ENCODE data around the gene RPL38. TPM values are rescaled to one million over a fixed set of nuclear protein-coding genes. Genes with fewer than 3 reads are reported as not detected.

Gene RPL38
- total and polyA plus RNA-seq, 2 donors (not counting 1 experiment from before 2014, with no cell fraction given) = 1,185 to 3,018 TPM

GRCh38 chr17:74251051-74251450 is 47.6 kb downstream of the RPL38 start:
- TF ChIP-seq, protein P1, sequence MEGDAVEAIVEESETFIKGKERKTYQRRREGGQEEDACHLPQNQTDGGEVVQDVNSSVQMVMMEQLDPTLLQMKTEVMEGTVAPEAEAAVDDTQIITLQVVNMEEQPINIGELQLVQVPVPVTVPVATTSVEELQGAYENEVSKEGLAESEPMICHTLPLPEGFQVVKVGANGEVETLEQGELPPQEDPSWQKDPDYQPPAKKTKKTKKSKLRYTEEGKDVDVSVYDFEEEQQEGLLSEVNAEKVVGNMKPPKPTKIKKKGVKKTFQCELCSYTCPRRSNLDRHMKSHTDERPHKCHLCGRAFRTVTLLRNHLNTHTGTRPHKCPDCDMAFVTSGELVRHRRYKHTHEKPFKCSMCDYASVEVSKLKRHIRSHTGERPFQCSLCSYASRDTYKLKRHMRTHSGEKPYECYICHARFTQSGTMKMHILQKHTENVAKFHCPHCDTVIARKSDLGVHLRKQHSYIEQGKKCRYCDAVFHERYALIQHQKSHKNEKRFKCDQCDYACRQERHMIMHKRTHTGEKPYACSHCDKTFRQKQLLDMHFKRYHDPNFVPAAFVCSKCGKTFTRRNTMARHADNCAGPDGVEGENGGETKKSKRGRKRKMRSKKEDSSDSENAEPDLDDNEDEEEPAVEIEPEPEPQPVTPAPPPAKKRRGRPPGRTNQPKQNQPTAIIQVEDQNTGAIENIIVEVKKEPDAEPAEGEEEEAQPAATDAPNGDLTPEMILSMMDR (conservative IDR thresholded peaks at IDR 0.05 in 1 of 2, IDR thresholded peaks at IDR 0.05 in 1 of 2; ENCODE audit: low read depth in 1 of 2, low read length in 2 of 2) = no peak
- TF ChIP-seq EZH2 (IDR thresholded peaks at IDR 0.05; ENCODE audit: low read length, missing control alignments) = no peak
- DNase-seq (ENCODE audit: low read depth in 2 of 2) = no peak
- Histone ChIP-seq H3K79me2 (ENCODE audit: control insufficient read depth, insufficient read depth, low read length) (no peaks in the 10 kb centered on the region), H4K20me1 (ENCODE audit: control insufficient read depth, extremely low read depth, insufficient read depth, low read length) (no peaks in the 10 kb centered on the region), H3K4me2 (ENCODE audit: extremely low read depth, insufficient read depth, low read length) (no peak overlapping the region), H2AFZ (ENCODE audit: low read length) (no peak overlapping the region), H3K4me3 (replicated peaks in 1 of 4; ENCODE audit: control extremely low read depth in 1 of 4, insufficient read depth in 1 of 4, low read depth in 3 of 4, low read length in 4 of 4) (no peak overlapping the region), H3K27ac (ENCODE audit: insufficient read depth, low read length) (no peak overlapping the region), H3K9me3 (ENCODE audit: control insufficient read depth, insufficient read depth, low read depth, low read length) (no peaks in the 10 kb centered on the region), H3K27me3 (ENCODE audit: control insufficient read depth, insufficient read depth, low read length) (no peaks in the 10 kb centered on the region), H3K4me1 (ENCODE audit: control insufficient read depth, extremely low read depth, insufficient read depth, low read length) (no peaks in the 10 kb centered on the region), H3K36me3 (ENCODE audit: control insufficient read depth, insufficient read depth, low read length) (no peaks in the 10 kb centered on the region), H3K9ac (ENCODE audit: insufficient read depth, low read length) (no peak overlapping the region)

GRCh38 chr17:74251569-74251968 is 48.1 kb downstream of the RPL38 start:
- Histone ChIP-seq H3K27me3 (ENCODE audit: control insufficient read depth, insufficient read depth, low read length) (no peaks in the 10 kb centered on the region), H3K9ac (ENCODE audit: insufficient read depth, low read length) (no peak overlapping the region), H3K4me2 (ENCODE audit: extremely low read depth, insufficient read depth, low read length) (no peak overlapping the region), H2AFZ (ENCODE audit: low read length) (no peak overlapping the region), H3K27ac (ENCODE audit: insufficient read depth, low read length) (no peak overlapping the region), H3K4me3 (replicated peaks in 1 of 4; ENCODE audit: control extremely low read depth in 1 of 4, insufficient read depth in 1 of 4, low read depth in 3 of 4, low read length in 4 of 4) (no peak overlapping the region), H3K9me3 (ENCODE audit: control insufficient read depth, insufficient read depth, low read depth, low read length) (no peaks in the 10 kb centered on the region), H3K36me3 (ENCODE audit: control insufficient read depth, insufficient read depth, low read length) (no peaks in the 10 kb centered on the region), H3K79me2 (ENCODE audit: control insufficient read depth, insufficient read depth, low read length) (no peaks in the 10 kb centered on the region), H4K20me1 (ENCODE audit: control insufficient read depth, extremely low read depth, insufficient read depth, low read length) (no peaks in the 10 kb centered on the region), H3K4me1 (ENCODE audit: control insufficient read depth, extremely low read depth, insufficient read depth, low read length) (no peaks in the 10 kb centered on the region)
- DNase-seq (ENCODE audit: low read depth in 2 of 2) = no peak
- no peak for TF ChIP-seq EZH2 (IDR thresholded peaks at IDR 0.05; ENCODE audit: low read length, missing control alignments)
- TF ChIP-seq, protein P1 (conservative IDR thresholded peaks at IDR 0.05 in 1 of 2, IDR thresholded peaks at IDR 0.05 in 1 of 2; ENCODE audit: low read depth in 1 of 2, low read length in 2 of 2) = no peak

- H2AFZ ChIP-seq (ENCODE audit: low read length) = no peak overlapping the region
These were observed 48.7 kb downstream of the RPL38 start for GRCh38 chr17:74252211-74252610.

More at GRCh38 chr17:74252211-74252610, 48.7 kb downstream of the RPL38 start:
- no peaks in the 10 kb centered on the region for H3K4me1 ChIP-seq (ENCODE audit: control insufficient read depth, extremely low read depth, insufficient read depth, low read length)
- H3K4me3 ChIP-seq (replicated peaks in 1 of 4; ENCODE audit: control extremely low read depth in 1 of 4, insufficient read depth in 1 of 4, low read depth in 3 of 4, low read length in 4 of 4) = no peak overlapping the region
- H3K9me3 ChIP-seq (ENCODE audit: control insufficient read depth, insufficient read depth, low read depth, low read length) = no peaks in the 10 kb centered on the region
- H3K9ac ChIP-seq (ENCODE audit: insufficient read depth, low read length) = no peak overlapping the region
- no peaks in the 10 kb centered on the region for H3K27me3 ChIP-seq (ENCODE audit: control insufficient read depth, insufficient read depth, low read length)
- no peak overlapping the region for H3K4me2 ChIP-seq (ENCODE audit: extremely low read depth, insufficient read depth, low read length)
- H3K36me3 ChIP-seq (ENCODE audit: control insufficient read depth, insufficient read depth, low read length) = no peaks in the 10 kb centered on the region
- TF ChIP-seq, protein P1 (conservative IDR thresholded peaks at IDR 0.05 in 1 of 2, IDR thresholded peaks at IDR 0.05 in 1 of 2; ENCODE audit: low read depth in 1 of 2, low read length in 2 of 2) = no peak
- no peak for TF ChIP-seq EZH2 (IDR thresholded peaks at IDR 0.05; ENCODE audit: low read length, missing control alignments)
- no peak for DNase-seq (ENCODE audit: low read depth in 2 of 2)
- H3K79me2 ChIP-seq (ENCODE audit: control insufficient read depth, insufficient read depth, low read length) = no peaks in the 10 kb centered on the region
- no peaks in the 10 kb centered on the region for H4K20me1 ChIP-seq (ENCODE audit: control insufficient read depth, extremely low read depth, insufficient read depth, low read length)
- H3K27ac ChIP-seq (ENCODE audit: insufficient read depth, low read length) = no peak overlapping the region
